KMS-11 (cell line): Measurements from ENCODE around the gene ZFR.
"Not testable (repeated sequence)": the region's sequence is repeated elsewhere in the genome, so short reads cannot be mapped to it uniquely, and the experiment has no call there.

Source experiments
- H2AFZ ChIP-seq: fragments of 200-600 bp; sonication (generic); 2 replicates; pipeline ENCODE4 v1.6.1; 2016; ENCODE audit warnings: antibody characterized with exemption, mixed run types, low read depth
- H3K27ac ChIP-seq: fragments of 200-600 bp; sonication (generic); 2 replicates; pipeline ENCODE4 v1.6.1; 2016; ENCODE audit warnings: mild to moderate bottlenecking, mixed run types
- H3K27me3 ChIP-seq: fragments of 200-600 bp; sonication (generic); 2 replicates; pipeline ENCODE4 v1.6.1; 2017; ENCODE audit warnings: mild to moderate bottlenecking, low read depth, mixed run types, moderate library complexity; ENCODE audit not compliant: insufficient read depth
- H3K36me3 ChIP-seq: fragments of 200-600 bp; sonication (generic); 2 replicates; pipeline ENCODE4 v1.6.1; 2017; ENCODE audit warnings: mild to moderate bottlenecking, mixed run types; ENCODE audit not compliant: insufficient read depth
- H3K4me1 ChIP-seq: fragments of 200-600 bp; sonication (generic); 2 replicates; pipeline ENCODE4 v1.6.1; 2016; ENCODE audit warnings: mild to moderate bottlenecking, low read depth, mixed run types; ENCODE audit not compliant: poor library complexity, severe bottlenecking
- H3K4me2 ChIP-seq: fragments of 200-600 bp; sonication (generic); 2 replicates; pipeline ENCODE4 v1.7.0; 2016; ENCODE audit warnings: mild to moderate bottlenecking, mixed run types
- H3K4me3 ChIP-seq: fragments of 200-600 bp; sonication (generic); IDR thresholded peaks from 2 replicates; pipeline ENCODE4 v1.6.1; 2017; ENCODE audit warnings: low read depth, low read length, mixed read lengths; ENCODE audit not compliant: insufficient read depth
- H3K79me2 ChIP-seq: fragments of 200-600 bp; sonication (generic); 2 replicates; pipeline ENCODE4 v1.6.1; 2016; ENCODE audit warnings: low read depth, mixed run types; ENCODE audit not compliant: insufficient read depth
- H3K9ac ChIP-seq: fragments of 200-600 bp; sonication (generic); 2 replicates; pipeline ENCODE4 v1.6.1; 2016; ENCODE audit warnings: mild to moderate bottlenecking, mixed run types
- H4K20me1 ChIP-seq: fragments of 200-600 bp; sonication (generic); 2 replicates; pipeline ENCODE4 v1.6.1; 2016; ENCODE audit warnings: mild to moderate bottlenecking, mixed run types; ENCODE audit not compliant: insufficient read depth
- TF ChIP-seq, protein P1 (sequence below): fragments of 200-600 bp; sonication (generic); conservative IDR thresholded peaks from 2 replicates; pipeline ENCODE4 v1.6.1; 2017; ENCODE audit warnings: low read depth, mild to moderate bottlenecking, antibody characterized with exemption, low read length, moderate library complexity, mixed read lengths

Gene ZFR

GRCh38 chr5:32315221-32316014 lies 129.1 kb downstream of the ZFR start:
- H3K4me3 ChIP-seq: no peak overlapping the region
- TF ChIP-seq, protein P1, sequence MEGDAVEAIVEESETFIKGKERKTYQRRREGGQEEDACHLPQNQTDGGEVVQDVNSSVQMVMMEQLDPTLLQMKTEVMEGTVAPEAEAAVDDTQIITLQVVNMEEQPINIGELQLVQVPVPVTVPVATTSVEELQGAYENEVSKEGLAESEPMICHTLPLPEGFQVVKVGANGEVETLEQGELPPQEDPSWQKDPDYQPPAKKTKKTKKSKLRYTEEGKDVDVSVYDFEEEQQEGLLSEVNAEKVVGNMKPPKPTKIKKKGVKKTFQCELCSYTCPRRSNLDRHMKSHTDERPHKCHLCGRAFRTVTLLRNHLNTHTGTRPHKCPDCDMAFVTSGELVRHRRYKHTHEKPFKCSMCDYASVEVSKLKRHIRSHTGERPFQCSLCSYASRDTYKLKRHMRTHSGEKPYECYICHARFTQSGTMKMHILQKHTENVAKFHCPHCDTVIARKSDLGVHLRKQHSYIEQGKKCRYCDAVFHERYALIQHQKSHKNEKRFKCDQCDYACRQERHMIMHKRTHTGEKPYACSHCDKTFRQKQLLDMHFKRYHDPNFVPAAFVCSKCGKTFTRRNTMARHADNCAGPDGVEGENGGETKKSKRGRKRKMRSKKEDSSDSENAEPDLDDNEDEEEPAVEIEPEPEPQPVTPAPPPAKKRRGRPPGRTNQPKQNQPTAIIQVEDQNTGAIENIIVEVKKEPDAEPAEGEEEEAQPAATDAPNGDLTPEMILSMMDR: no peak
- H3K27me3 ChIP-seq: no peaks in the 10 kb centered on the region
- H2AFZ ChIP-seq: no peak overlapping the region
- H3K79me2 ChIP-seq: peaks cover 17% of the 10 kb centered on the region; the same call in 1 of the 2 replicates
- no peak overlapping the region for H3K9ac ChIP-seq
- no peaks in the 10 kb centered on the region for H4K20me1 ChIP-seq
- H3K4me1 ChIP-seq: peaks cover 11% of the 10 kb centered on the region
- H3K27ac ChIP-seq: no peak overlapping the region
- H3K36me3 ChIP-seq: no peaks in the 10 kb centered on the region
- no peak overlapping the region for H3K4me2 ChIP-seq

GRCh38 chr5:32314658-32315057 lies 129.9 kb downstream of the ZFR start:
- Histone ChIP-seq H4K20me1 (no peaks in the 10 kb centered on the region), H3K27me3 (no peaks in the 10 kb centered on the region), H3K27ac (no peak overlapping the region), H3K79me2 (peaks cover 24% of the 10 kb centered on the region; the same call in 1 of the 2 replicates), H3K4me1 (peaks cover 11% of the 10 kb centered on the region), H3K36me3 (no peaks in the 10 kb centered on the region), H3K4me3 (no peak overlapping the region), H2AFZ (no peak overlapping the region), H3K4me2 (no peak overlapping the region), H3K9ac (no peak overlapping the region)
- TF ChIP-seq, protein P1: no peak

DNA sequence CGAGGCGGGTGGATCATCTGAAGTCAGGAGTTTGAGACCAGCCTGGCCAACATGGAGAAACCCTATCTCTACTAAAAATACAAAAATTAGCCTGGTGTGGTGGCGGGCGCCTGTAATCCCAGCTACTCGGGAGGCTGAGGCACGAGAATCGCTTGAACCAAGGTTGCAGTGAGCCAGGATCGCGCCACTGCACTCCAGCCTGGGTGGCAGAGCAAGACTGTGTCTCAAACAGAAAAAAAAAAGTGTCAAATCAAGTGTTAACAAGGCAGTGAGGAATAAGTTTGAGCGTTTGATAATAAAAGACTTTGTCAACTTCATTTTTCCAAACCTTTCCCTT lies 130.4 kb downstream of the ZFR start:
- not testable (repeated sequence) for H3K27ac ChIP-seq, H3K4me3 ChIP-seq, H3K9ac ChIP-seq, H2AFZ ChIP-seq, H3K36me3 ChIP-seq, H4K20me1 ChIP-seq, H3K4me2 ChIP-seq, H3K27me3 ChIP-seq
- H3K4me1 ChIP-seq: peaks cover 15% of the 10 kb centered on the region
- H3K79me2 ChIP-seq: peaks cover 24% of the 10 kb centered on the region; the same call in 1 of the 2 replicates

DNA sequence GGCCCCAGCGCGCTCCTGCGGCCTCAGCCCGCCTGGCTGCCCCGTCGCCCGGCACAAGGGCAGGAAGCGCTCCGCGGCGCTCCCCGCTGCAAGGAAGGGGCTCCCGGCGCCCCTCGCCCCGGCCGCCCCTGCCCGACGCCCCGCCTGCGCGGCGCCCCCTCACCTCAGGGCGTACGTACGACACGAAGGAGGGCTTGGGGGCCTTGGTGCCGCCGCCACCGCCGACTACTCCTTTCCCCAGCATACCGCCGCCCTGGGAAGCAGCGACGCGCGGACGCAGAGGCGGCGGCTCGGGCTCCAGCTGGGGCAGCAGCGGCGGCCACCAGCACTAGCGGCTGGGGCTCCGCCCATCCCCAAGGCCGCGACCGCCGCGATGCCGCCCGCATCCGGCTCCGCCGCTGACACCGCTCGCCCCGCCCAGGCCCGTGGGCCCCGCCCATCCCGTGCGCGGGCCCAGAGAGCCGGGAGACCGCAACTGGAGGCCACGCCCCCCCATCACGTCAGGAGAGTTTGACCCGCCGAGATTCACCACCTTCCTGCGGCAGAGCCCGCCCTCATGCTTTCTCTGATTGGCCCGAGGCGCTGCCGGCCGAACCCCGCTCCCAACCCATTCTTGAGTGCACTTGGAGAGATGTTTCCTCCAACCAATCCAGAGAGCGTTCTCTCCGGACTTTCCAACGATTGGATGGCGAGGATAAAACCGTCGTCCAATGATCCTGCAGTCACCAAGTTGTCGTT lies 131.8 kb downstream of the ZFR start, which contains the start of gene MTMR12:
Gene MTMR12 (minus strand): TSS at position 345 of the 738 bp plus-strand sequence. CDS start 101 bp downstream, at position 244.
- Histone ChIP-seq H3K79me2 (peaks cover 29% of the 10 kb centered on the region; the same call in 1 of the 2 replicates), H2AFZ (peak within 1 kb of the TSS; percentile 75), H3K4me1 (peaks cover 20% of the 10 kb centered on the region), H4K20me1 (no peaks in the 10 kb centered on the region), H3K27ac (peak within 1 kb of the TSS; percentile 42), H3K4me2 (peak within 1 kb of the TSS; percentile 88), H3K9ac (peak within 1 kb of the TSS; percentile 62), H3K36me3 (no peaks in the 10 kb centered on the region), H3K4me3 (no peak within 1 kb of the TSS), H3K27me3 (no peaks in the 10 kb centered on the region)
- TF ChIP-seq, protein P1: no peak
